GM18870 (cell line): ENCODE results near the gene OR8H1.

Experiments
- ATAC-seq: cut with Tn5 transposase; IDR thresholded peaks from one replicate; pipeline ENCODE4 v1.9.1; 2021; ENCODE audit warnings: moderate library complexity; ENCODE audit not compliant: unreplicated experiment

Gene OR8H1

GRCh38 chr11:56292154-56292553 is at the start of gene OR8H1:
Gene OR8H1, minus strand, starts transcription at chr11:56292254. Its CDS starts 1,192 bp downstream, at chr11:56291062.
- no peak for ATAC-seq

GRCh38 chr11:56340289-56340688 is 48.2 kb upstream of the OR8H1 start:
- no peak for ATAC-seq

GRCh38 chr11:56333156-56333555 is 41.1 kb upstream of the OR8H1 start:
- ATAC-seq: no peak

- no peak for ATAC-seq
These were observed 39.9 kb upstream of the OR8H1 start for GRCh38 chr11:56331861-56332491.

- ATAC-seq: no peak
These were observed 22.8 kb upstream of the OR8H1 start, which contains the start of gene OR8K3 for GRCh38 chr11:56314844-56315243. Gene OR8K3, plus strand, starts transcription at chr11:56315144. Its CDS starts 3,163 bp downstream, at chr11:56318307.

- ATAC-seq: no peak
These were observed 15.8 kb upstream of the OR8H1 start for GRCh38 chr11:56307836-56308235.

- ATAC-seq: no peak
These were observed 4.8 kb upstream of the OR8H1 start for GRCh38 chr11:56296898-56297297.

- no peak for ATAC-seq
These were observed 18.2 kb downstream of the OR8H1 start, which contains the start of gene OR5T1 for GRCh38 chr11:56273854-56274253. Gene OR5T1, plus strand, starts transcription at chr11:56274154. Its CDS starts 1,485 bp downstream, at chr11:56275639.

- ATAC-seq: no peak
These were observed 21.0 kb downstream of the OR8H1 start for GRCh38 chr11:56271092-56271491.

- no peak for ATAC-seq
These were observed 40.1 kb downstream of the OR8H1 start, which contains the start of gene OR5T3 for GRCh38 chr11:56251954-56252353. Gene OR5T3, plus strand, starts transcription at chr11:56252254. Its CDS starts 0 bp downstream, at chr11:56252254.
